ENCODE results near the gene AMOTL2.

The AMOTL2 gene

DNA sequence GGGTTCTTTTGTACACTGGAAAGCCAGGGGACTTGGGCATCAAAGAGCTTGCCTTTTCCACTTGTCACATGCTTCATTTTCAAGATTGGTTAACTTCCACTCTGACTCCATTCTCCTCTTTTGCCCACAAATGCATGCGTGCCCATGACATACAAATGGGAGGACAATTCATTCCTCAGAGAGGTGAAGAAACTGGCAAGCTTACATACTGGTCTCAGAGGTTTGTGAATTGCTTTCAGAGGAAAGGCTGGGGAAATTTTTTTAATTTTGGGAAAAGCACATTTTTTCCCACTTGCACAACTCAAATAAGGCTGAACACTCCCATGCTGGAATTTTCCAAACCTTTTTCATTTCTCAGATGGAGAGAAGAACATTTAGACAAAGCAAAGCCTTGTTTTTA lies 20.9 kb upstream of the AMOTL2 start:
- H3K9ac ChIP-seq (ENCODE audit: low read depth in 1 of 2, low read length in 2 of 2), result no peak overlapping the region
- no peaks in the 10 kb centered on the region for H3K36me3 ChIP-seq (ENCODE audit: control insufficient read depth in 2 of 2, insufficient read depth in 2 of 2, low read length in 2 of 2)
- H3K4me1 ChIP-seq (ENCODE audit: control insufficient read depth in 2 of 2, insufficient read depth in 2 of 2, low read length in 2 of 2), result no peaks in the 10 kb centered on the region
- no peaks in the 10 kb centered on the region for H3K9me3 ChIP-seq (ENCODE audit: control insufficient read depth in 2 of 2, low read length in 2 of 2)
- H3K27me3 ChIP-seq (ENCODE audit: control insufficient read depth in 2 of 2, insufficient read depth in 2 of 2, low read length in 2 of 2), result no peaks in the 10 kb centered on the region
- H3K27ac ChIP-seq (ENCODE audit: low read depth in 2 of 2, low read length in 2 of 2), result no peak overlapping the region
- H3K4me3 ChIP-seq (ENCODE audit: low read length in 2 of 2), result no peak overlapping the region

GRCh38 chr3:134394380-134394779 lies 20.1 kb upstream of the AMOTL2 start:
- no peak overlapping the region for H3K4me3 ChIP-seq (ENCODE audit: low read length in 2 of 2)
- no peak overlapping the region for H3K9ac ChIP-seq (ENCODE audit: low read depth in 1 of 2, low read length in 2 of 2)
- H3K36me3 ChIP-seq (ENCODE audit: control insufficient read depth in 2 of 2, insufficient read depth in 2 of 2, low read length in 2 of 2), result no peaks in the 10 kb centered on the region
- H3K27ac ChIP-seq (ENCODE audit: low read depth in 2 of 2, low read length in 2 of 2), result no peak overlapping the region
- H3K9me3 ChIP-seq (ENCODE audit: control insufficient read depth in 2 of 2, low read length in 2 of 2), result no peaks in the 10 kb centered on the region
- no peaks in the 10 kb centered on the region for H3K4me1 ChIP-seq (ENCODE audit: control insufficient read depth in 2 of 2, insufficient read depth in 2 of 2, low read length in 2 of 2)
- H3K27me3 ChIP-seq (ENCODE audit: control insufficient read depth in 2 of 2, insufficient read depth in 2 of 2, low read length in 2 of 2), result no peaks in the 10 kb centered on the region

DNA sequence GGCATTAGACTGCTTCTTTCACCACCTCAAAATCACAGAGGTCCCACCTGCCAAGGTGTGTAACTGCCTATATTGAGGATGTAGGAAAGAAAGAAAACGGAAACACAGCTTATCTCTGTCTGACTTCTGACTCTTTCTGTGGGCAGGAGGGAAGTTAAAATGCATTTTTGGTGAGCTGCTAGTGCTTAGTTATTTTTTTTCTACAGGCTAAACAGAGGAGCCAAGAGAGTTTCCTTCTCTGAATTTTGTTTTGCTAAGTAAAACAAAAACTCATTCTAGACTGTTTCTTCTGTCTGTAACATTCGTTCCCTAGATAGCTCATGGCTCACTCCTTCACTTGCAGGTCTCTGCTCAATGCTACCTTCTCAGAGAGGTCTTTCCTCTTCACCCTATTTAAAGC lies 18.8 kb upstream of the AMOTL2 start:
- no peaks in the 10 kb centered on the region for H3K36me3 ChIP-seq (ENCODE audit: control insufficient read depth in 2 of 2, insufficient read depth in 2 of 2, low read length in 2 of 2)
- no peak overlapping the region for H3K27ac ChIP-seq (ENCODE audit: low read depth in 2 of 2, low read length in 2 of 2)
- H3K4me3 ChIP-seq (ENCODE audit: low read length in 2 of 2), result no peak overlapping the region
- no peaks in the 10 kb centered on the region for H3K27me3 ChIP-seq (ENCODE audit: control insufficient read depth in 2 of 2, insufficient read depth in 2 of 2, low read length in 2 of 2)
- no peaks in the 10 kb centered on the region for H3K9me3 ChIP-seq (ENCODE audit: control insufficient read depth in 2 of 2, low read length in 2 of 2)
- H3K9ac ChIP-seq (ENCODE audit: low read depth in 1 of 2, low read length in 2 of 2), result no peak overlapping the region
- H3K4me1 ChIP-seq (ENCODE audit: control insufficient read depth in 2 of 2, insufficient read depth in 2 of 2, low read length in 2 of 2), result peaks cover 0 to 3% of the 10 kb centered on the region in 2 donors

DNA sequence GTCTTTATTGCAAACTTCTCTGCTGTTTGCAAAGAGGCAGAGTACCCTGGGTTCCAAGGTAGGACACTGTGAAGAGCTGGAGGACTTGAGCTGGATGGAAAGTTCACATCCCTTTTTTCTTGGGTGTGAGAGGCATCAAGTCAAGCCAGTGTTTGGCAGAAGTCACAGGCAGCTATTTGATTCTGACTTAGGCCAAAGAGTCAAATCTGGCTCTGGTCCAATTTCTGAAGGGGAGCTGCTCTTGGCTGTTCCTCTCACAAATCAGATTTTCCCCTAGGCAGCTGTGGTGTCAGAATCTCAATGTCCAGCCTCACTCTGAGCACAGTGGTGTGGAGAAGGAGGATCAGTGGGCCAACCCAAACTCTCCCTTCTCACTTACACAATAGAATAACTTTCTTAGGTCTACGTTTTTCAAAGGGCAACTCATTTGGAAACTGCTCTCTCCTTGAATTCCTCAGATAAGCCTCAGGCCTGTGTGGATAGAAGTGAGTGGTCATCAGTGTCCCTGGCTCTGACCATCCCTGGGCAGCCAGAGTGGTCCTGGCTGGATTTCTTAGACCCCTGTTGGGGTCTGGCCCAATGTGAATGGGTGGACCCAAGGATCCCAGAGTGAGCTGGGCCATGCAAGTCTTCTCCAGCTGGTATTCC lies 18.2 kb upstream of the AMOTL2 start:
- no peak overlapping the region for H3K9ac ChIP-seq (ENCODE audit: low read depth in 1 of 2, low read length in 2 of 2)
- H3K4me1 ChIP-seq (ENCODE audit: control insufficient read depth in 2 of 2, insufficient read depth in 2 of 2, low read length in 2 of 2), result peaks cover 0 to 3% of the 10 kb centered on the region in 2 donors
- no peaks in the 10 kb centered on the region for H3K9me3 ChIP-seq (ENCODE audit: control insufficient read depth in 2 of 2, low read length in 2 of 2)
- H3K4me3 ChIP-seq (ENCODE audit: low read length in 2 of 2), result no peak overlapping the region
- H3K27ac ChIP-seq (ENCODE audit: low read depth in 2 of 2, low read length in 2 of 2), result peak overlapping the region in 1 of 2 donors; percentile 33
- no peaks in the 10 kb centered on the region for H3K36me3 ChIP-seq (ENCODE audit: control insufficient read depth in 2 of 2, insufficient read depth in 2 of 2, low read length in 2 of 2)
- no peaks in the 10 kb centered on the region for H3K27me3 ChIP-seq (ENCODE audit: control insufficient read depth in 2 of 2, insufficient read depth in 2 of 2, low read length in 2 of 2)

GRCh38 chr3:134389865-134390264 lies 15.6 kb upstream of the AMOTL2 start:
- H3K27me3 ChIP-seq (ENCODE audit: control insufficient read depth in 2 of 2, insufficient read depth in 2 of 2, low read length in 2 of 2), result no peaks in the 10 kb centered on the region
- no peak overlapping the region for H3K27ac ChIP-seq (ENCODE audit: low read depth in 2 of 2, low read length in 2 of 2)
- peaks cover 0 to 3% of the 10 kb centered on the region in 2 donors for H3K4me1 ChIP-seq (ENCODE audit: control insufficient read depth in 2 of 2, insufficient read depth in 2 of 2, low read length in 2 of 2)
- H3K36me3 ChIP-seq (ENCODE audit: control insufficient read depth in 2 of 2, insufficient read depth in 2 of 2, low read length in 2 of 2), result no peaks in the 10 kb centered on the region
- no peak overlapping the region for H3K4me3 ChIP-seq (ENCODE audit: low read length in 2 of 2)
- no peaks in the 10 kb centered on the region for H3K9me3 ChIP-seq (ENCODE audit: control insufficient read depth in 2 of 2, low read length in 2 of 2)
- no peak overlapping the region for H3K9ac ChIP-seq (ENCODE audit: low read depth in 1 of 2, low read length in 2 of 2)

DNA sequence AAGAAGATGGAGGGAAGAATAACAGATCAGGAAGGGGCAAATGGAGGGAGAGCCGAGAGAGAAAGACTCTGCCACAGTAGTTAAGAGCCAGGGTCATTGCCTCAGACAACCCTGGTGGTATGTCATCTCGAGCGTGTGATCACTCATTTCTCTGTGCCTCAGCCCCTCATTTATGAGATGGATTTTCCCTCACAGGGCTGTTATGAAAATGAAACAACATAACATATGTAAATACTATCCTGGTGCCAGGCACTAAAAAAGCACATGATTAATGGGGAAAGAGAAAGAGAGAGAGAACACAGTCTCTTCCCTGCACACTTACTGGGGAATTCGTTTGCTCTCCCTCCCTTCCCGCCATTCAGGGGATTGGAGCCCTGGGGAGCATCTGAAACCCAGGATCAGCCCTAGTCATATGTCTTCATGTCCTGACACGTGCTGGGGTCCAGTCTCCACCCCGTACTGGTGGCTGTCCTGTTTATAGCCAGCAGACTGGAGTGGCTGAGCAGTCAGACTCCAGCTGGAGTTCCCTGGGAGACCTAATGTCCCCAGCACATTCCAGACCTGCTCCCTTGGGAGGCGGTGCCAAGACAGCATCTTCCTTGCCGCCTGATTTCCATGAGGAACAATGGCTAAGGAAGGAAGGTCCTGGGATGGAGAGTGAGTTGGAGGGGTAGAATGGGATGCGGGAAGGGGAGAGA lies 14.7 kb upstream of the AMOTL2 start:
- no peaks in the 10 kb centered on the region for H3K27me3 ChIP-seq (ENCODE audit: control insufficient read depth in 2 of 2, insufficient read depth in 2 of 2, low read length in 2 of 2)
- no peak overlapping the region for H3K27ac ChIP-seq (ENCODE audit: low read depth in 2 of 2, low read length in 2 of 2)
- H3K36me3 ChIP-seq (ENCODE audit: control insufficient read depth in 2 of 2, insufficient read depth in 2 of 2, low read length in 2 of 2), result no peaks in the 10 kb centered on the region
- H3K4me1 ChIP-seq (ENCODE audit: control insufficient read depth in 2 of 2, insufficient read depth in 2 of 2, low read length in 2 of 2), result peaks cover 0 to 3% of the 10 kb centered on the region in 2 donors
- H3K9me3 ChIP-seq (ENCODE audit: control insufficient read depth in 2 of 2, low read length in 2 of 2), result no peaks in the 10 kb centered on the region
- H3K4me3 ChIP-seq (ENCODE audit: low read length in 2 of 2), result no peak overlapping the region
- H3K9ac ChIP-seq (ENCODE audit: low read depth in 1 of 2, low read length in 2 of 2), result no peak overlapping the region

DNA sequence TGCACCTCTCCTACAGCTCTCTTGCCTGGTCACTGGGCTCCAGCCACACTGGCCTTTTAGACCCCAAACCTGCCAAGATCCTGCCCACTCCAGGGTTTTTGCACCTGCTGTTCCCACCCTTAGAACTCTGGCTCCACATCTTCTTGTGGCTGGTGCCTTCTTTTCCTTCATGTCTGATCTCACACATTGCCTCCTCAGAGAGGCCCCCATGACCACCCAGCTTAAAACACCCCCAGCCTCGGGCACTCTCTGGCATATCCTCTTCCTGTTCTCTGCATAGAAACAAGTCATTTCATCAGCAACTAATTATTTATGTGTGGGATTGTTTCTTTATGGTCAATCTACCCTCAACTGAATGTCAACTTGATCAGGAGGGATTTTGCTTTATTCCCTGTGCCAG lies 14.0 kb upstream of the AMOTL2 start:
- Histone ChIP-seq H3K4me3 (ENCODE audit: low read length in 2 of 2) (no peak overlapping the region), H3K27me3 (ENCODE audit: control insufficient read depth in 2 of 2, insufficient read depth in 2 of 2, low read length in 2 of 2) (no peaks in the 10 kb centered on the region), H3K4me1 (ENCODE audit: control insufficient read depth in 2 of 2, insufficient read depth in 2 of 2, low read length in 2 of 2) (peaks cover 0 to 3% of the 10 kb centered on the region in 2 donors), H3K36me3 (ENCODE audit: control insufficient read depth in 2 of 2, insufficient read depth in 2 of 2, low read length in 2 of 2) (no peaks in the 10 kb centered on the region), H3K9me3 (ENCODE audit: control insufficient read depth in 2 of 2, low read length in 2 of 2) (no peaks in the 10 kb centered on the region), H3K27ac (ENCODE audit: low read depth in 2 of 2, low read length in 2 of 2) (no peak overlapping the region), H3K9ac (ENCODE audit: low read depth in 1 of 2, low read length in 2 of 2) (no peak overlapping the region)

DNA sequence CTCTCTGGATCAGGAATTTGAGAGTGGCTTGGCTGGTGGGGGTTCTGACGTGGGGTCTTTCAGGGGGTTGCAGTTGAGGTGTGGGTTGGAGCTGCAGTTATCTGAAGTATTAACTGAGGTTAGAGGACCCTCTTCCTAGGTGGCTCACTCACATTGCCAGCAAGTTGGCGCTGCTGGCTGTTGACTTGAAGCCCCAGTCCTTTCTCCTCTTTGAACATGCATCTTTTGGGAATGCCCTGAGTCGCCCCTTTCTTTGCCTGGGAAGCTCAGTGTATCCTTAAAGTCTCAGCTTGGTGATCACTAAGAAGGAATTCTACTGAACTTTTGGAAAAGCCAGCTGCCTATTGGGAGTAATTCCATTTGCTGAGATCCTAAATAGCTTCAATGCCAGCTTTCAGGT lies 13.0 kb upstream of the AMOTL2 start:
- Histone ChIP-seq H3K9ac (ENCODE audit: low read depth in 1 of 2, low read length in 2 of 2) (no peak overlapping the region), H3K27ac (ENCODE audit: low read depth in 2 of 2, low read length in 2 of 2) (no peak overlapping the region), H3K36me3 (ENCODE audit: control insufficient read depth in 2 of 2, insufficient read depth in 2 of 2, low read length in 2 of 2) (no peaks in the 10 kb centered on the region), H3K27me3 (ENCODE audit: control insufficient read depth in 2 of 2, insufficient read depth in 2 of 2, low read length in 2 of 2) (no peaks in the 10 kb centered on the region), H3K4me1 (ENCODE audit: control insufficient read depth in 2 of 2, insufficient read depth in 2 of 2, low read length in 2 of 2) (peaks cover 3% of the 10 kb centered on the region in 2 donors), H3K9me3 (ENCODE audit: control insufficient read depth in 2 of 2, low read length in 2 of 2) (no peaks in the 10 kb centered on the region), H3K4me3 (ENCODE audit: low read length in 2 of 2) (no peak overlapping the region)

DNA sequence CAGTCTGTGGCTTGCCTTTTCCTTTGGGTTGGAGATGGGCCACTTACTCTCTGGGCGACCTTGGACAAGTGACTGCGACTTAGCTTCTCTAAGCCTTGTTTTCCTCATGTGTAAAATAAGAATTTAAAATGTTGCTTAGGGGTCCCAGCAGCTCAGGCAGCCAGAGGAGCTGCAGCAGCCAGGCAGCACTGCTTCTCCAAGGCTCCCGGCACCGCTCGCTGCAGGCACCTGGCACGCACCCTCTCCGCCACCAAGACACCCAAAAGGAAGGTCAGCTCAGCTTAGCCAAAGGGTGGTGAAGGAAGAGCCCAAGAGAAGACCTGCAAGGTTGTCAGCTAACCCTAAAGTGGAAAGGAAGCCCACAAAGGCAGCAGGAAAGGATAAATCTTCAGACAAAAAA lies 10.7 kb upstream of the AMOTL2 start:
- Histone ChIP-seq H3K27me3 (ENCODE audit: control insufficient read depth in 2 of 2, insufficient read depth in 2 of 2, low read length in 2 of 2) (no peaks in the 10 kb centered on the region), H3K4me1 (ENCODE audit: control insufficient read depth in 2 of 2, insufficient read depth in 2 of 2, low read length in 2 of 2) (peaks cover 6 to 13% of the 10 kb centered on the region in 2 donors), H3K9me3 (ENCODE audit: control insufficient read depth in 2 of 2, low read length in 2 of 2) (no peaks in the 10 kb centered on the region), H3K36me3 (ENCODE audit: control insufficient read depth in 2 of 2, insufficient read depth in 2 of 2, low read length in 2 of 2) (no peaks in the 10 kb centered on the region), H3K4me3 (ENCODE audit: low read length in 2 of 2) (no peak overlapping the region), H3K27ac (ENCODE audit: low read depth in 2 of 2, low read length in 2 of 2) (no peak overlapping the region), H3K9ac (ENCODE audit: low read depth in 1 of 2, low read length in 2 of 2) (no peak overlapping the region)

- Histone ChIP-seq H3K4me1 (ENCODE audit: control insufficient read depth in 2 of 2, insufficient read depth in 2 of 2, low read length in 2 of 2) (peaks cover 3 to 15% of the 10 kb centered on the region in 2 donors), H3K4me3 (ENCODE audit: low read length in 2 of 2) (no peak overlapping the region), H3K9ac (ENCODE audit: low read depth in 1 of 2, low read length in 2 of 2) (peak overlapping the region in 1 of 2 donors; percentile 3), H3K36me3 (ENCODE audit: control insufficient read depth in 2 of 2, insufficient read depth in 2 of 2, low read length in 2 of 2) (no peaks in the 10 kb centered on the region), H3K27ac (ENCODE audit: low read depth in 2 of 2, low read length in 2 of 2) (peak overlapping the region; percentile 71), H3K9me3 (ENCODE audit: control insufficient read depth in 2 of 2, low read length in 2 of 2) (no peaks in the 10 kb centered on the region), H3K27me3 (ENCODE audit: control insufficient read depth in 2 of 2, insufficient read depth in 2 of 2, low read length in 2 of 2) (no peaks in the 10 kb centered on the region)
These were observed 7.7 kb upstream of the AMOTL2 start for GRCh38 chr3:134381831-134382442.

Measured in mucosa of rectum (tissue), 2 donors.